H9 (cell line): ENCODE results near the gene TP53BP2. TPM values are rescaled to one million over a fixed set of nuclear protein-coding genes. Genes with fewer than 3 reads are reported as not detected.

Experiments used
- DNase-seq: peaks from one replicate; pipeline ENCODE4 v3.0.0-alpha.2; 2017
- H2AFZ ChIP-seq: one replicate; pipeline ENCODE4 v1.6.1; 2013; ENCODE audit warnings: mild to moderate bottlenecking, low read length, control low read depth, moderate library complexity
- H2AK5ac ChIP-seq: 2 replicates; pipeline ENCODE4 v1.6.1; 2013; ENCODE audit warnings: low read length, control low read depth, mixed read lengths; ENCODE audit not compliant: insufficient read length
- H2BK120ac ChIP-seq: one replicate; pipeline ENCODE4 v1.6.1; 2013; ENCODE audit warnings: low read depth, mild to moderate bottlenecking, low read length, control low read depth, inconsistent platforms; ENCODE audit not compliant: poor library complexity, severe bottlenecking
- H2BK12ac ChIP-seq: 2 replicates; pipeline ENCODE4 v1.6.1; 2013; ENCODE audit warnings: low read length, control low read depth, mixed read lengths, low read depth; ENCODE audit not compliant: insufficient read length
- H2BK15ac ChIP-seq: 2 replicates; pipeline ENCODE4 v1.6.1; 2013; ENCODE audit warnings: low read depth, low read length, control low read depth
- H2BK20ac ChIP-seq: one replicate; pipeline ENCODE4 v1.6.1; 2013; ENCODE audit warnings: low read depth, mild to moderate bottlenecking, low read length, control low read depth, inconsistent platforms; ENCODE audit not compliant: poor library complexity, severe bottlenecking
- H2BK5ac ChIP-seq: 2 replicates; pipeline ENCODE4 v1.6.1; 2013; ENCODE audit warnings: low read length, control low read depth, mixed read lengths; ENCODE audit not compliant: insufficient read length
- H3K14ac ChIP-seq: 2 replicates; pipeline ENCODE4 v1.6.1; 2013; ENCODE audit warnings: low read length, control low read depth; ENCODE audit not compliant: insufficient read depth
- H3K18ac ChIP-seq: 2 replicates; pipeline ENCODE4 v1.6.1; 2013; ENCODE audit warnings: low read depth, mild to moderate bottlenecking, mixed read lengths, low read length, control low read depth; ENCODE audit not compliant: insufficient read length
- H3K23ac ChIP-seq: 2 replicates; pipeline ENCODE4 v1.6.1; 2013; ENCODE audit warnings: low read length, control low read depth, mixed read lengths, low read depth; ENCODE audit not compliant: insufficient read length
- H3K23me2 ChIP-seq: 2 replicates; pipeline ENCODE4 v1.6.1; 2013; ENCODE audit warnings: low read depth, mild to moderate bottlenecking, mixed read lengths, low read length, control low read depth; ENCODE audit not compliant: insufficient read length, poor library complexity, severe bottlenecking
- H3K27ac ChIP-seq: 2 replicates; pipeline ENCODE4 v1.5.1; 2013; ENCODE audit warnings: low read length, control low read depth, mixed read lengths, low read depth; ENCODE audit not compliant: insufficient read length
- H3K27me3 ChIP-seq: 2 replicates; pipeline ENCODE4 v1.6.1; 2013; ENCODE audit warnings: low read length, control low read depth, inconsistent platforms; ENCODE audit not compliant: insufficient read depth
- H3K4ac ChIP-seq: 2 replicates; pipeline ENCODE4 v1.6.1; 2013; ENCODE audit warnings: low read depth, mild to moderate bottlenecking, control low read depth, inconsistent platforms, low read length, moderate library complexity
- H3K4me1 ChIP-seq: 2 replicates; pipeline ENCODE4 v1.6.1; 2013; ENCODE audit warnings: low read length, control low read depth, inconsistent platforms; ENCODE audit not compliant: insufficient read depth
- H3K4me2 ChIP-seq: 2 replicates; pipeline ENCODE4 v1.6.1; 2013; ENCODE audit warnings: low read length, control low read depth, mixed read lengths; ENCODE audit not compliant: insufficient read length, insufficient read depth
- H3K56ac ChIP-seq: 2 replicates; pipeline ENCODE4 v1.6.1; 2013; ENCODE audit warnings: low read depth, mild to moderate bottlenecking, mixed read lengths, low read length, control low read depth; ENCODE audit not compliant: insufficient read length
- H3K79me1 ChIP-seq: 2 replicates; pipeline ENCODE4 v1.6.1; 2013; ENCODE audit warnings: low read depth, mild to moderate bottlenecking, moderate library complexity, low read length, control low read depth, inconsistent platforms; ENCODE audit not compliant: insufficient read depth, poor library complexity, severe bottlenecking
- H3K79me2 ChIP-seq: 2 replicates; pipeline ENCODE4 v1.6.1; 2013; ENCODE audit warnings: low read length, control low read depth, inconsistent platforms; ENCODE audit not compliant: insufficient read depth
- H3K9ac ChIP-seq: 2 replicates; pipeline ENCODE4 v1.6.1; 2013; ENCODE audit warnings: low read length, control low read depth, mixed read lengths; ENCODE audit not compliant: insufficient read length; ENCODE audit errors: extremely low read depth
- H3K9me3 ChIP-seq: one replicate; pipeline ENCODE4 v1.6.1; 2013; ENCODE audit warnings: low read depth, low read length, inconsistent platforms; ENCODE audit not compliant: control insufficient read depth
- H3T11ph ChIP-seq: one replicate; pipeline ENCODE4 v1.6.1; 2013; ENCODE audit warnings: mild to moderate bottlenecking, low read length, control low read depth, inconsistent platforms
- H4K20me1 ChIP-seq: one replicate; pipeline ENCODE4 v1.6.1; 2013; ENCODE audit not compliant: control insufficient read depth, insufficient read length, insufficient read depth
- H4K5ac ChIP-seq: 2 replicates; pipeline ENCODE4 v1.6.1; 2013; ENCODE audit warnings: low read depth, mild to moderate bottlenecking, mixed read lengths, low read length, control low read depth; ENCODE audit not compliant: insufficient read length
- H4K8ac ChIP-seq: replicated peaks from 2 replicates; pipeline ENCODE4 v1.6.1; 2013; ENCODE audit warnings: low read length, control low read depth, mixed read lengths, low read depth; ENCODE audit not compliant: insufficient read length
- H4K91ac ChIP-seq: 2 replicates; pipeline ENCODE4 v1.6.1; 2013; ENCODE audit warnings: low read depth, mild to moderate bottlenecking, moderate library complexity, mixed read lengths, low read length, control low read depth; ENCODE audit not compliant: insufficient read length
- H3K27ac Mint-ChIP-seq, 3 experiments: 2 replicates in 2 of 3; 3 replicates in 1 of 3; pipeline ENCODE4 v1.8.0; 2020 to 2021; ENCODE audit warnings: mixed read lengths in 3 of 3, mild to moderate bottlenecking in 1 of 3, moderate library complexity in 1 of 3
- H3K27me3 Mint-ChIP-seq: 2 replicates; pipeline ENCODE4 v1.8.0; 2021; ENCODE audit warnings: low read depth, mild to moderate bottlenecking, moderate library complexity, mixed read lengths
- H3K36me3 Mint-ChIP-seq, 3 experiments: 2 replicates in 2 of 3; 3 replicates in 1 of 3; pipeline ENCODE4 v1.8.0; 2020 to 2021; ENCODE audit warnings: low read depth in 3 of 3, mixed read lengths in 3 of 3; ENCODE audit not compliant: insufficient read depth in 1 of 3
- H3K4me1 Mint-ChIP-seq, 2 experiments: 2 replicates each; pipeline ENCODE4 v1.8.0; 2020; ENCODE audit warnings: mixed read lengths in 2 of 2
- H3K4me3 Mint-ChIP-seq, 2 experiments: 2 replicates in 1 of 2; 3 replicates in 1 of 2; pipeline ENCODE4 v1.8.0; 2020 to 2021; ENCODE audit warnings: mild to moderate bottlenecking in 2 of 2, mixed read lengths in 2 of 2, moderate library complexity in 1 of 2
- H3K9me3 Mint-ChIP-seq, 2 experiments: 2 replicates in 1 of 2; 3 replicates in 1 of 2; pipeline ENCODE4 v1.8.0; 2020; ENCODE audit warnings: mild to moderate bottlenecking in 2 of 2, mixed read lengths in 2 of 2, moderate library complexity in 1 of 2
- CTCF ChIP-seq: fragments of 200-600 bp; sonication (generic); conservative IDR thresholded peaks from 3 replicates; pipeline ENCODE4 v1.8.0; 2021; ENCODE audit warnings: antibody characterized with exemption, mild to moderate bottlenecking
- WGBS: extraction: QIAGEN DNeasy Blood & Tissue Kit; methylation state at CpG from one replicate; pipeline ENCODE4 v1.1.7; 2013; ENCODE audit warnings: missing lambda C conversion rate, low lambda C conversion rate, mixed read lengths; ENCODE audit not compliant: insufficient read length; ENCODE audit errors: extremely low coverage; 5-methylcytosine and 5-hydroxymethylcytosine counted together
- total RNA-seq: library from RNA; stranded (reverse); gene quantifications from 2 replicates; pipeline ENCODE4 v1.2.1, GENCODE V29; 2021

The TP53BP2 gene
- total RNA-seq, 1 experiment from 2014 or later: 49.7 TPM

GRCh38 chr1:223756806-223757700, 88.7 kb downstream of the TP53BP2 start:
- no peak for DNase-seq
- Histone ChIP-seq H3K56ac (no peak overlapping the region), H2AK5ac (no peak overlapping the region), H3K4me2 (no peak overlapping the region), H4K20me1 (no peaks in the 10 kb centered on the region), H3K9me3 (no peaks in the 10 kb centered on the region), H3K4me1 (peaks cover 8% of the 10 kb centered on the region; the same call in 1 of the 2 replicates), H3K27me3 (no peaks in the 10 kb centered on the region), H2AFZ (no peak overlapping the region), H3K27ac (no peak overlapping the region), H2BK120ac (no peak overlapping the region), H3K4ac (no peak overlapping the region), H3K18ac (no peak overlapping the region), H3T11ph (no peak overlapping the region), H2BK15ac (no peak overlapping the region), H4K8ac (no peak overlapping the region), H2BK12ac (no peak overlapping the region), H2BK5ac (no peak overlapping the region), H3K23ac (no peak overlapping the region), H3K79me1 (no peaks in the 10 kb centered on the region), H2BK20ac (no peak overlapping the region), H3K23me2 (no peaks in the 10 kb centered on the region), H4K5ac (no peak overlapping the region), H4K91ac (no peak overlapping the region), H3K14ac (no peak overlapping the region), H3K9ac (no peak overlapping the region), H3K79me2 (no peaks in the 10 kb centered on the region)
- Mint-ChIP-seq H3K27me3 (no peaks in the 10 kb centered on the region; the same call in 1 of the 2 replicates), H3K9me3 (no peaks in the 10 kb centered on the region), H3K27ac (no peak overlapping the region; a peak in 1 of 7 replicates), H3K4me3 (no peak overlapping the region), H3K4me1 (peaks cover 18 to 21% of the 10 kb centered on the region in 2 experiments), H3K36me3 (peaks cover 5 to 23% (median 7%) of the 10 kb centered on the region in 3 experiments; a peak in 4 of 7 replicates)
- WGBS: no CpG with 5 or more reads among the region's 20 CpGs
- no peak for TF ChIP-seq CTCF
